GM19239 (cell line): ENCODE data around the gene OR10G2.
"Not testable (repeated sequence)": the region's sequence is repeated elsewhere in the genome, so short reads cannot be mapped to it uniquely, and the experiment has no call there.

ENCODE experiments used
- DNase-seq: peaks from one replicate; pipeline ENCODE4 v3.0.0; 2011; ENCODE audit warnings: low spot score; ENCODE audit not compliant: insufficient read length
- FAIRE-seq: peaks from 2 replicates; lab custom pipeline; 2011; peaks lifted over from hg19 to GRCh38; lab: Jason Lieb, UNC

Gene OR10G2, protein sequence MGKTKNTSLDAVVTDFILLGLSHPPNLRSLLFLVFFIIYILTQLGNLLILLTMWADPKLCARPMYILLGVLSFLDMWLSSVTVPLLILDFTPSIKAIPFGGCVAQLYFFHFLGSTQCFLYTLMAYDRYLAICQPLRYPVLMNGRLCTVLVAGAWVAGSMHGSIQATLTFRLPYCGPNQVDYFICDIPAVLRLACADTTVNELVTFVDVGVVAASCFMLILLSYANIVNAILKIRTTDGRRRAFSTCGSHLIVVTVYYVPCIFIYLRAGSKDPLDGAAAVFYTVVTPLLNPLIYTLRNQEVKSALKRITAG

DNA sequence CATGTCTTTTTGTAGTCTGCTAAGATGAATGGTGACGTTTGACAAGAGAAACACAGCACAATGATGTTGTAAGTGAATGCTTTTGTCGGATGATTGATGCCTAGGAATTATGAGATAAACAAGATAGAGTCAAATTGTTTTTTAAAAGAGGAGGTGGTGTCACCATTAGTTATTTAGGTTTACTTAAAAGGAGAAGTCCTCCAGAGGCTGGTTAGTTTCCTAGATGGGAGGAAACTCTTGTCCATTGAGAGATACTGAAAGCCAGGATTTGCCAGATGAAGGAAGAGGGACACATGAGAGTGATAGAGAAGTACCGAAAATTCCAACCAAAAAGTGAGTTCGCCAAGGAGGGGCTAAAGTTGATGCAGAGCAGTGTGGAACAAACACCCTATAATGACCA, at the start of gene OR10G2:
TSS of gene OR10G2 (minus strand) at position 101 of the 400 bp plus-strand sequence. CDS start at position 3, 98 bp downstream.
- FAIRE-seq (no peak), DNase-seq (no peak)

DNA sequence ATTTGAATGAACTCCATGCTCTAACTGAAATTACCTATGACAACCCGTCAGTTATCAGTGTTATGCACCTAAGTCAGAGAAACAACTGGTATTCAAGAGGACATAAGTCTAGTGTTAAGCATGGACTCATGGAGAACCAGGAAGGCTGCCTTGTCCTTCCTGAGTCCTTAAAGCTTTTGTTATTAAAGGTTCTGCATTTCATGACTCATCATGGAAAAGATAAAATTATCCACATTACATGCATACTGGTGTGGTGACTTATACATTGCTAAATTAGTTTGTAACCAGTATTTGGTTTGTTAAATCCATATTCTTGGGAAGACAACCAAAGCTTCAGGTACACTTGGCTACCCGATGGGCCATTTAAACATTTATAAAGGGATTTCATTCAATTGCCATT, 45.3 kb upstream of the OR10G2 start:
- DNase-seq: no peak
- FAIRE-seq: no peak

DNA sequence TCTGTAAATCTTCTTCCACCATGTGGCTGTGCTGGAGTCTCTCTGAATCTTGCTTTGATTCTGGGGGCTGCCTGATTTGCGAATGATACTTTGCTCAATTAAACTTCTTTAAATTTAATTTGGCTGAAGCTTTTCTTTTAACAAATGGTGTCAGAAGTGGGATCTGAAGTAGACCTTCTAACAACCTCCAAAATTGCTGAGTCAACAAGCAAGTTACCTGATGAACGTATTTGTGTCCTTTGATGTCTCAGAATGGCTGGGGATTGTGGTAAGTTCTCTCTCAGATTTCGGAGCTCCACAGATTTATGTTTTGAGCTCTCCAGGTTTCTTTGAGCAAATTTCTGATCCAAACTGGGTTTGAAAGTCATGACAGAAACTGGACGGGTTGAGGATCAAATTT, 40.8 kb upstream of the OR10G2 start:
- DNase-seq (no peak), FAIRE-seq (no peak)

DNA sequence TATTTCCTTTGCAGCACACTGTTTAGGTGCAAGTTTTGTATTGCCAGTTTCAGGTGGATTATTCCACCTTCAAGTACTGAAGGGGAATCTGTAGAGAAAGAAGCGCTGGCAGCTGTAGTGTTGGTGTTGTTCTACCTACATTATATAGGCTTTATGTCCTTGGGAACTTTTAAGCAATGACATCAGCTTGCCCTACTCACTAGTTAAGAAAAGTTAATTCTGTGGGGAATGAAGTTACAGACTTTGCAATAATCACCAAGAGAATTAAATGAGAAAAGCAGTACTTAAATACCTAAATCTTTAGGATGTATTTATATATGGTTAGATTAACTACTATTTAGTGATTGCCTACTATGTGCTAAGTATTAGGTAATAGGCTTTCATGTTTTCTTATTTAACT, 39.0 kb upstream of the OR10G2 start, which contains the start of gene OR4E1:
TSS of gene OR4E1 (minus strand) at position 101 of the 400 bp plus-strand sequence. CDS start 2,883 bp downstream, outside the sequence.
- DNase-seq (no peak), FAIRE-seq (no peak)

DNA sequence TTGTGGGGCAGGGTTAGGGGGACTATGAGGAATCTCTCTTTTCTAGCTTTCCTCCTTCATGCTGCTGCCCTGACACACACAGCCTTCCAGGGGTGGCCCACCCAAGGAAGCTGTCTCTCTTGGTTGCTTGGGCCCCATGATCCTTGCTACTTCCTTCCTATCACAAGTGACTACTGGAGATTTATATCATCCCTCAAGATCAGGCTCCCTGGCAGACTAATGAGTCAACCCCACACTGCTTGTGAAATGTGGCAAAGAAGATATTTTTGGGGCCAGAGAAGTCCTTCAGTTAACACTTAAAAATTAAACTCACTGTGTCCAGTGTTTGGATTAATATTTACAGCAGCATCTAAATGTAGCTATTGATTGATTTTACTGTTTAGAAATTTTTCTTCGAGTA, 37.4 kb upstream of the OR10G2 start:
- DNase-seq: no peak
- no peak for FAIRE-seq

DNA sequence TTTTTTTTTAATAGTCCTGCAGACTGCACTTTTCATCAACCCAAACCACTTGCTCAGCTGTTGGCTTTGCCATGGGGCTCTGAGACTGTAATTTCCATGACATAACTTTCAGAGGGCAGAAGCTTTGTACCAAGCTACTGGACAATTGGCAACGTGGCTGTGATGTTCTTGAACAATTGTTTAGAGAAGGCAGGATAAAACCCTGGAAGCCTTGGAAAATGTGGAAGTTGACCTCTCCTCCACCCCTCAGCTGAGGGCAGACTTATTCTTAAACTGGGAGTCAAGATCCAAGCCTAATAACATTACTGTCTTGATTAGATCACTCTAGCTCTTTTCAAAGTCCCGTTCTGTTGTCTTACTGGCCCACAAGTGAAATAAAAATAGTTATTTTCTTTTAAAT, 36.6 kb upstream of the OR10G2 start:
- DNase-seq: no peak
- FAIRE-seq: no peak

DNA sequence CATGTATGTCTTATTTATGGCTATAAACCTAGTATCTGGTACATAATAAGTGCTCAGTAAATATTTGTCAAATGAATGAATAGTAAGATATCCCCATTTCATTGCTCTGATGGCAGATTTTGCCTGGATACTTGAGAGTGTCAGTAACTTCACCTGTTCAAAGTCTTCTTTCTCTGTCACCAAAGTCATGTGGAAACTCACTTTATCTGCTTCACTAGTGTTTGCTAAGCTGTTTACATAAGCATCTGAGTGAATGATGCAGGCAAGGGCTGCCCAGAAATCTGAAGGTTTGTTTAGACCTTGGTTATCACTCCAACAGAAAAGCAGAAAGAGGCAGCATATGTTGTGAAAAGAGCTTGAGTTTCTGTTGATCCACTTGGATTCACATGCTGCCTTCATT, 34.5 kb upstream of the OR10G2 start:
- DNase-seq (no peak), FAIRE-seq (no peak)

DNA sequence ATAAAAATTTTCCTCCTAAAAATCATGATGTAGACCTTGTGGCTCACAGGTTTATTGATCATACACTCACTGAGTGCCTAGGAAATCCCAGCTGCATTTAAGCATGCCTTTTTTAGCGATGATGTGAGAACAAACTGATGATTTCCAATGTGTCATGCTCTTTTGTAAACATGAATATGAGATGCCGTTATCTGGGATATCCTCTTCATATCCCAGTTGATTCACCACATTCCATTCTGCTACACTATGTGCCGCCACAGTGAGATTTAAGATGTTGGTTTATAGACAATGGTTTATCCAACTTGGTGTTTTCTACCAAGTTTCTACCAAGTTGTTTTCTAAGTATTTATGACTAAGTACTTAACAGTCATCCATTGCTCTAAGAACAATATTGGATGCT, 33.6 kb upstream of the OR10G2 start:
- FAIRE-seq (no peak), DNase-seq (no peak)

DNA sequence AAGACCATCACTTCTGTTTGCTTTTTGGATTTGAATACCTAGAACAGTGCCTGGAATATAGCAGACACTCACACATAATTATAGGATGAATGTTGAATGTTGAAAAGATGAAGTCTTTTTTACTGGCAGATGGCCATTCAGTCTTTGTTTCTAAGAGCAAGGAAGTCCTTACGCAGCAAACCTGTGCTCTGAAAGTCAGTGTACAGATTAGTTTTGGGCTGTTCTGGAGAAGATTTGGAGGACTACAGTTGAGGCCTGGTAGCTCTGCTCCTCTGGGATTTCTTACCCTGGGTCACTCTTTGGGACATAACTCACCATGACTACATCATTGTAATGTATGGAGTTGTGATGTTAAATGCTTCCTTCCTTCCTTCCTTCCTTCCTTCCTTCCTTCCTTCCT, 22.2 kb upstream of the OR10G2 start:
- no peak for DNase-seq
- FAIRE-seq: no peak

DNA sequence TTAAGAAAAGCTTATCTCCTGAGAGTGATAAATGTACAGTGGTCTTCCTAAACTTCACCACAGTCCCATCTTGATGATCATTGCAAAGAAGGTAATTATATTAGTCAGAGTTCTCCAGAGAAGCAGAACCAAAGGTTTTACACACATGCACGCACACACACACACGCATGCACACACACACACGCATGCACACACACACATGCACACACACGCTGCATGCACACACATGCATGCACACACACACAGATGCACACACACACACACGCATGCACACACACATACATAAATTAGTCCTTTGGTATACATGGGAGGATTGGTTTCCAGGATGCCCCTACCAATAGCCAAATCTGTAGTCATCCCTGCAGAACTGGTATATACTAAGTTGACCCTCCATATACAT, 19.5 kb upstream of the OR10G2 start:
- DNase-seq (no peak), FAIRE-seq (no peak)

GRCh38 chr14:21653331-21653885, 18.7 kb upstream of the OR10G2 start, which contains the start of gene OR4E2:
Gene OR4E2, plus strand, starts transcription at chr14:21653835. Its CDS starts 11,248 bp downstream, at chr14:21665083.
- no peak for FAIRE-seq
- DNase-seq: no peak

GRCh38 chr14:21652209-21652808, 17.6 kb upstream of the OR10G2 start:
- no peak for FAIRE-seq
- no peak for DNase-seq

DNA sequence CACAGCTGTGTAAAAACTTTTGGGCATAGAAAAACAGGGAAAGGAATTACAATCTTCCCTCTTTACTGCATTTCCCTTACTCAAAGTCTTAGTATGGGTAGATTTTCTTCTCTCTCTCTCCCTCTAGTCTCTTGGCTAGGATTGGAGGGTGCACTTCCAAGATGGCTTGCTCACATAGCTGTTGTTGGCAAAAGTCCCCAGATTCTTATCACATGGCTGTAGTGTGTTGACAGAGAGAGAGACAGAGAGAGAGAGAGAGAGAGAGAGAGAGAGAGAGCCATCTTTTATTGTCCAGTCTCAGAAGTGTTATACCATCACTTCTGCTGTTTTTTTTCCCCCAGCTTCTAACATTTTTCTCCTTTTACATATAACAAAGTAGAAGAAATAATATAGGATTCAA, 12.6 kb upstream of the OR10G2 start:
- DNase-seq: no peak
- no peak for FAIRE-seq

- DNase-seq (no peak), FAIRE-seq (no peak)
Measured at GRCh38 chr14:21643407-21643806, 8.7 kb upstream of the OR10G2 start.

DNA sequence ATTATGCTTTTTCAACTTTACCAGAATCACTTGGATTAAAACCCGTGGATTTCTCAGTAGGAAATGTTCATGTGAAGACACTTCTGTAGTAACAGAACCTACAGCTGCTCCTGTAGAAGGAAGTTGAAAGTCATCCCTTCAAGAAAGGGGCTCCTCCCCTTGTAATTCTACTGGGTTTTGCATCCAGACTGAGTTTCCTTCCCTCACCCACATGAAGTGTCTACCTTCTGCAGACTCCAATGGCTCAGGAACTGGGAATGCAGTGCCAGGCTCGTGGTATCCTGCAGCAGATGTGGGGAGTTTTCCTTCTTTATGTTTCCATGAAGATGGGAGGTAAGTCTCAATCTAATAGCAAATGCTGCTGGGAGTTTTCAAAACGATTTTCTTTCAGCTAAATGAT, 7.9 kb upstream of the OR10G2 start:
- DNase-seq: no peak
- FAIRE-seq: no peak

DNA sequence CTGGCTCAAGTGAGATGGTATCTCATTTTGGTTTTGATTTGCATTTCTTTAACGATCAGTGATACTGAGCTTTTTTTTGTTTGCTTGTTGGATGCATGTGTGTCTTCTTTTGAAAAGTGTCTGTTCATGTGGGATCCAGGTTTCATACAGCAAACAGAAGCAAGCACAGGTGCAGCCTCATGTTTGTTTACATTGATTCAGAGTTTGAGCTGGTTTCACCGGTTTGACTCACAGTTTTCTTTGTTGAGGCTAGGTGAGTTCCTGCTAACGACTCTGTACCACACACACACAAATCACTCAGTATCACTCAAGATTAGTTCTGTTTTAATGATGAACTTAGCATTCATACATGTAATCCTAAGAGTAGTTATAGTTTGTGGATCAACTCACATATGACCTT, 3.7 kb downstream of the OR10G2 start:
- FAIRE-seq (no peak), DNase-seq (no peak)

DNA sequence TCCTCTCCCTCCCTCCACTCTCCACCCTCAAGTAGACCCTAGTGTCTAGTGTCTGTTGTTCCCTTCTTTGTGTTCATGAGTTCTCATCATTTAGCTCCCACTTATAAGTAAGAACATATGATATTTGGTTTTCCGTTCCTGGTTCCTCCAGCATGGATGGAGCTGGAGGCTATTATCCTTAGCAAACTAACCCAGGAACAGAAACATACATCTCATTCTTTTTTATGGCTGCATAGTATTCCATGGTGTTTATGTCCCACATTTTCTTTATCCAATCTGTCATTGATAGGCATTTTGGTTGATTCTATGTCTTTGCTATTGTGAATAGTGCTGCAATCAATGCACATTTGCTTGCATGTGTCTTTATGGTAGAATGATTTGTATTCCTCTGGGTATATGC, 4.2 kb downstream of the OR10G2 start:
- not testable (repeated sequence) for FAIRE-seq, DNase-seq

GRCh38 chr14:21626491-21627230, 8.1 kb downstream of the OR10G2 start:
- FAIRE-seq: no peak

DNA sequence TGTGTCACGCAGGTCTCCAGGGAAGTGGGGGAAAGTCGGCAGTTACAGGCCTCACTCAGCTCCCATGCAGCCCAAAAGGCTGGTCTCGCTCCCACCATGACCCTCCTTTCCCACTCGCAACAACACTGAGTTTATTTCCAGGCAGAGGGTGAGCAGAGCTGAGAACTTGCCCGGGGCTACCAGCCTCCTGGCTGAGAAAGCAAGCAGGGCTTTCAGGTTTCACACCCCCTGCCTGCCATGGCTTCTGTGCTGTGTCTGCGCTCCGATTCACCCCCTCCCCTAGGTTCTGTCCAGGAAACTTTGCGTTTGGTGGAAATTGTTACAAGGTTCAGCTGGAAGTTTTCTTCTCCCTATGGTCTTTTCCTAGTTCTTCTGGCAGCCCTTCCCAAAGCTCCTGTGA, 17.1 kb downstream of the OR10G2 start:
- DNase-seq: no peak
- FAIRE-seq: no peak

More at GRCh38 chr14:21626491-21627230, 8.1 kb downstream of the OR10G2 start:
- DNase-seq: no peak

- FAIRE-seq (no peak), DNase-seq (no peak)
Measured at GRCh38 chr14:21614240-21614639, 20.5 kb downstream of the OR10G2 start.

GRCh38 chr14:21612324-21612723, 22.4 kb downstream of the OR10G2 start:
- DNase-seq: no peak

More at GRCh38 chr14:21612324-21612723, 22.4 kb downstream of the OR10G2 start:
- no peak for FAIRE-seq
